GM19099 (cell line): ENCODE data around the gene TNPO3.

Source experiments
- POLR2A ChIP-seq: IDR thresholded peaks from 3 replicates; pipeline ENCODE4 v1.6.1; 2011; ENCODE audit warnings: low read depth; ENCODE audit not compliant: insufficient read length; ENCODE audit errors: extremely low read depth

Gene TNPO3

DNA sequence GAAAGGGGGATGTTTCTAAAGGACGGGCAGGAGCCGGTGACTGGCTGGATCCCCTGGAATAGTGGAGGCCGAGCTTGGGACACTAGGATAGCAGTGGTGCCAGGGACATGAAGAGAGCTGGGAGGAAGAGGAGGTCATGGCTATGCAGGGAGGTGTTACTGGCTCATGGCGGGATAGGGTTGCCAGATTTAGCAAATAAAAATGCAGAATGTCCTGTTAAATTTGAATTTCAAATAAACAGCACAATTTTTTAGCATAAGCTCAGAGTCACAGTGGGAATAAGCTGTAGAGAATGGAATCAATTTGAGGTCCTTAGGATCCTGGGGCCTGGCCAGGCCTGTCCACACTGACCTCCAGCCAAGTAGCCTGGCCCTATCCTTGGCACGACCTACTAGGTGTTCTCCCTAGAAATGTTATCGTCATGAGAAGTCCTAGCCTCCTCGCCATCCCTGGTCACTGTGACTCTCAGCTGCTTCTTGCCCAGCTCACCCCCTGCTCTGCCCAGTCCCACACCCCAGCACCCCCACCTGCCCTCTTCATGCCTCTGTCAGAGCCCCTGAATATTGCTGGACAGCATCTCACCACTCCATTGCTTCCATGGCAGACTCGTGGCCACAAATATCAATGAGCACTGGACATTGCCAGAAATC is 136.8 kb downstream of the TNPO3 start:
- no peak for TF ChIP-seq POLR2A

GRCh38 chr7:128917122-128917521 is 137.8 kb downstream of the TNPO3 start:
- TF ChIP-seq POLR2A, result no peak

GRCh38 chr7:128916643-128916915 is 138.3 kb downstream of the TNPO3 start:
- TF ChIP-seq POLR2A, result no peak

GRCh38 chr7:128915841-128916642 is 138.9 kb downstream of the TNPO3 start:
- TF ChIP-seq POLR2A, result no peak

DNA sequence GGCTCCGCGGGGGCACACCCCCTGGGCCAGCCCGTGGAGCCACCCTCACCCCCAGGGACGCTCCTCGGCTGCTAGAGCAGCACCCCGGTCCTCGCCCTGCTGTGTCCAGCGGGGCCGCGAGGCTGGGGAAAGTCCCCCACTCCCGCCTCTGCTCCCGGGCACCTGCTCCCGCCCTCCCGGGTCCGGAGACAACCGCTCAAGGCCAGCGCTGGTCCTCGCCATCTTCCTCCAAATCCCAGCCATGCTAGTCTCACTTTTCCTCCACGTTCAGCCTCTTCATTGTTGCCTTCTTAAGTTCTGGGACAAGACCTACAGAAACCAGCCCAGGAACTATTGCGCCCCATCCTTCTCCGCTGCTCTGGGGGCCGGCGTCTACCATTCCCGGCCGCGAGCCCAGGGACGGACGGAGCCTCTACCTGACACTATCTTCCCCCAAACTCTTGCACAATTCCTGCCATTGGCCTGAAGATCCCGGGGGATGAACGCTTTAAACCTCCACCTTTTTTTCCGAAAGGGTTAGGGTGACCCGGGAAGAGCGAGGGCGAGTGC is 139.6 kb downstream of the TNPO3 start:
- no peak for TF ChIP-seq POLR2A

GRCh38 chr7:128914566-128915151 is 140.3 kb downstream of the TNPO3 start:
- TF ChIP-seq POLR2A, result no peak

DNA sequence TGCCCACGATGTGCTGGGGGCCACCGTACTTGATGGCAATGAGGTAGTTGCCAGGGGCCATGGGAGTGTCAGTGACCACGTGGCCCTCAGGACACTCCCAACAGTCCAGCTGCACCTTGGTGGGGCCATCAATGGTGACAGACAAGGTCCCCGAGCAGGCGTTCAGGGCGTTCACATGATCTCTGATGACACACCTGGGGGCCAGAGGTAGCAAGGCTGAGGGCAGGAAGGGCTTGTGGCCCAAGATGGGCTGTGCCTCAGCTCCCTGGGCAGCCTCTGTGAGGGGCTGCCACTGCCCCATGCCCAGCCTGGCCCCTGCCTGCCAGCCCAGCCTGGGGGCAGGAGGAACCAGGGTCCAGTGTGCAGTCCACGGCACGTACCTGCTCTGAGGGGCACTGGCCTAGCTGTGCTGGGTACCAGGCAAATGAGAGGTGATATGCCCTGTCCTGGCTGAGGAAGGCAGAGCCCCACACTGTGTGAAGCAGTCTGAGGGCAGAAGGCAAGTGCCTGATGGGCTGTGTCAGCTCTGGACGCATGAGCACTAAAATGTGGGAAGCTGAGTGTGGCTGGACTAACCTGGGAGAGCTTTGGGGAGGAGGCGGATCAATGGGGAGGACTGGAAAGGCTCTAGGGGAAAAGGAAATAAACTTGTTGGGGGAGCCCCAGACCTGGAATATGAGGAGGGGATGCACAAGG is 140.9 kb downstream of the TNPO3 start:
- no peak for TF ChIP-seq POLR2A

DNA sequence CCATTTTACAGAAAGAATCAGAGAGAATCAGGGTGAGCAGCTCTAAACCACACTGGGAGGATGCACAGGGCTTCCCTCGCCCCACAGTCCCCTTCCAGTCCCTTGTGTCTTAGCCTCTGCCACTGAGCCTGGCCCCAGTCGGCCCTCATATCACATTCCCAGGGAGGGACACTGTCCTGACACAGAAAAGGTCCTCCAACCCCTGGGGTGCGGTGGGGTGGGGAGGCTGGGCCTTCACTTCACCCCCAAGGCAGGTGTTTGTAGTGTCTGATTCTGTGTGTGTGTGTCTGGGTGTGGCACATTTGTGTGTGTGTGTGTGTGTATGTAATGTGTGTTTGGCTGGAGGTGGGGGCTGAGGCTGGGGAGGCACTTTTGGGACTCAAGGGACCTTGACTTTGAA is 142.6 kb downstream of the TNPO3 start:
- no peak for TF ChIP-seq POLR2A

DNA sequence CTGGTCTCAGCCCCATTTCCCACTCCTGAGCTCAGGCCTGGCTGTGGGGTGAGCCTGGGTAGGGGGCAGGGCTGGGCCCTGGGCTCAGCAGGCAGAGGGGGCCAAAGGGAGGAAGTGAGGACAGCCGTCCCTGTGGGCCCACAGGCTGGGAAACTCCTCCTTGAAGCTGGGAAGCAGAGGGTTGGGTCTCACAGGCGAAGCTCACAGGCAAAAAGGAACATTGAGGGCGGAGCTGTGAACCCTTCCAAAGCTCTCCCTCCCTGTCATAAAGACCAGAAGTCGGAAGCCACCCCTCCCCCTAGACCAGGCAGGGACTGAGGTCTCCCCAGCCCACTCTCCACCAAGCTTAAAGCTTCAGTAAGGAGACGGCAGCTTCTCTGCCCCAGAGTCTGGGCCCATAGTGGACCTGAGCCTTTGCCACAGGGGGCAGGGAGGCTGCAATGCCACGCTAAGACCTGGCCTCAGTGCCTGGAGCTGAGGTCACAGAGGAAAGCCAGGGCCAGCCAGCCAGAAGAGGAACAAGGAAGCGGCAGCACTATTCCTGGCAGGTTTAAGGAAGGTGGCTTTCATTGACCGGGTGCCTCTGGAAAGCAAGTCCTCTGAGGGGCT is 143.4 kb downstream of the TNPO3 start:
- TF ChIP-seq POLR2A, result no peak

- TF ChIP-seq POLR2A, result no peak
These were observed 144.4 kb downstream of the TNPO3 start, which contains the start of gene KCP for GRCh38 chr7:128910569-128910945. Gene KCP, minus strand, starts transcription at chr7:128910709. Its CDS starts 33 bp downstream, at chr7:128910676.

- TF ChIP-seq POLR2A, result no peak
These were observed 145.0 kb downstream of the TNPO3 start for GRCh38 chr7:128909625-128910568.

DNA sequence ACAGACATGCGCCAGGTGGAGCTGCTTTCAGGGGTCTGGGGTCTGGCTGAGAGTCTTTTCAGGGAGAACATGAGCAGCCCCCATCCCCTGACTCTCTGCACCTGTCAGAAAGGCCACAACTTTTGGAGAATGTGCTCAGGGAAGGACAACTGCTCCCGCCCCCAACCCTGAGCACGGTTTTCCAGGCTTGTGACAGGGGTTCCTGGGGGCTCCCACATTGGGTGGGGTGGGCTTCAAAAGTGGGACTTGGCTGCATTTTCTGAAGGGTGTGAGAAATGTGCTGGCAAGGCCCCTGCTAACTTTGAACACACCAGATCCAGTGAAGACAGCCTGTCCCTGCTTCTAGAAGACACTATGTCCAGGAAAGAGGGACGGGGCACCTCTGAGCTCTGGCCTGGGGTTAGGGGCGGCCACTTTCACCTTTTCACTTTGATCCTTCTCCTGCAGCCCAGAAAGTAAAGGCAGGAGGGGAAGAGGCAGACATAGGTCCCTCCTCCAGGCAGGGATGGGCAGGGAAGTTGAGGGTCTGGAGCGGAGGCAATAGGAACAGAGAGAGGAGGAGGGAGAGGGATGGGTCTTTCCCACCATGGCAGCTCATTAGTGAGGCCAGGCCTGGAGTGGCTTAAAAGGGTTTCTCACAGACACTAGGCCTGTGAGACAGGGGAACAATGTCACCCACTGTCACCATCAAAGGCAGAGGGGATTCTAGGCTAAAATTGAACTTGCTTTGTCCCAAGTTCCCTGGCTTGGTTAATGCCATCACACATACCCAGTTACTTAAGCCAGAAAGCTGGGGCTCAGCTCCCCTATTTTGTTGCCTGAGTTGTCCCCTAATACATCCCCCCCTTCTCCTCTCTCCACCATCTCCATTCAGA is 145.9 kb downstream of the TNPO3 start:
- no peak for TF ChIP-seq POLR2A
